Measurements from ENCODE around the gene IDUA. TPM values are rescaled to one million over a fixed set of nuclear protein-coding genes. Genes with fewer than 3 reads are reported as not detected.
"Not testable (repeated sequence)": the region's sequence is repeated elsewhere in the genome, so short reads cannot be mapped to it uniquely, and the experiment has no call there.

The IDUA gene
- total RNA-seq (2014; rRNA removed) (10.1 and 10.3 TPM in 2 replicates), Bru-seq, nascent RNA (percentile 50 among the genes with signal in this experiment), BruChase-seq, experiment 1, labeled RNA remaining after a 6-hour chase (percentile 55 among the genes with signal in this experiment), BruChase-seq, experiment 2, labeled RNA remaining after a 2-hour chase (percentile 55 among the genes with signal in this experiment)
- long read RNA-seq, partial matches to known transcripts: 24 of 64 reads
- long read RNA-seq, other reads (novel, unspliced or antisense): 36 of 64 reads

DNA sequence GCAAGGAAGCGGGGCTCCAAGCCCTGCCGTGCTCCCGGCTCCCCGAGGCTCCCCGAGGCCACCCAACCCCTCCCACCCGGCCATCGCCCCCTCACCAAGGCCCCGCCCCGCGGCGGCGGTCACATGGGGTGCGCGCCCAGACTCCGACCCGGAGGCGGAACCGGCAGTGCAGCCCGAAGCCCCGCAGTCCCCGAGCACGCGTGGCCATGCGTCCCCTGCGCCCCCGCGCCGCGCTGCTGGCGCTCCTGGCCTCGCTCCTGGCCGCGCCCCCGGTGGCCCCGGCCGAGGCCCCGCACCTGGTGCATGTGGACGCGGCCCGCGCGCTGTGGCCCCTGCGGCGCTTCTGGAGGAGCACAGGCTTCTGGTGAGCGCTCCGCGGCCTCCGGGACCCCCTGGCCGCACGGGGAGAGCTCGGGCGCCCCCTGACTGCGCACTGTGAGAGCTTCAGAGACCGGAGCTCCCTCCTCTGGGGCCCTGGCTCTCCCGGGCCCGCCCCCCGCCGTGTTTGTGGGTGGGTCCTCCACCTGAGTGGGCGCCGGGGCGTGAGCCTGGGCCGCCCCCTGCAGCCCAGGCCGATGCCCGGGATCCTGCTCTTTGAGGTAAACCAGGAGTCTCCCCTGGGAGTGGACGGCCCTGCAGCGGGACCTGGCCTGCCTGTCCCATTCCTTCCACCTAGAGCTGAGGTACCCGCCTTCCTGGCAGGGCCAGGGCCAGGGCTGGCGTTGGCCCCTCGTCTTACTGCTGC is at the start of gene IDUA:
TSS of gene IDUA (plus strand) at position 166 of the 745 bp plus-strand sequence. CDS start at position 207, 41 bp downstream.
- H2AFZ ChIP-seq (ENCODE audit: low read length): peak within 1 kb of the TSS; percentile 86
- no peaks in the 10 kb centered on the region for H3F3A ChIP-seq (ENCODE audit: low read length, unreplicated experiment)
- peak within 1 kb of the TSS; percentile 94 for H3K4me2 ChIP-seq (ENCODE audit: low read length)
- no peaks in the 10 kb centered on the region for H3K9me2 ChIP-seq (replicated peaks; ENCODE audit: low read length)
- 0 out of 2 replicates have a peak within 1 kb of the TSS, but pooled peaks have one; percentile 13 for H3K27ac ChIP-seq (ENCODE audit: low read length)
- peak; percentile 59 for DNase-seq
- ATAC-seq: peak; percentile 74
- BruUV-seq (replicated peaks): no TSS peak
- intact Hi-C loops (cut with micrococcal nuclease): no loop called here
- H3K79me2 ChIP-seq (ENCODE audit: low read length): peaks cover 5% of the 10 kb centered on the region; the same call in 1 of the 2 replicates
- H4K20me1 ChIP-seq (ENCODE audit: low read length): no peaks in the 10 kb centered on the region
- H3K27me3 ChIP-seq (ENCODE audit: low read length): no peaks in the 10 kb centered on the region
- H3K9me3 ChIP-seq (ENCODE audit: low read length): no peaks in the 10 kb centered on the region
- peak within 1 kb of the TSS; percentile 78 for H3K4me3 ChIP-seq (ENCODE audit: low read length)
- no peaks in the 10 kb centered on the region for H3K36me3 ChIP-seq (ENCODE audit: low read depth, low read length)
- POLR2A ChIA-PET (ENCODE audit: unreplicated experiment): interaction anchor here (0.5 to 0.6 kb wide), 2 partner anchors 13 to 246 kb away, joined by 4 to 5 read pairs; no protein-coding TSS in a partner anchor
- peaks cover 22% of the 10 kb centered on the region; the same call in 1 of the 2 replicates for H3K4me1 ChIP-seq (ENCODE audit: insufficient read depth, low read length)
- CTCF ChIA-PET: interaction anchor here (0.6 to 0.7 kb wide), 2 partner anchors 55 to 198 kb away, joined by 3 to 5 read pairs; partner anchors contain the start of genes GAK and TMEM175
- H3K9ac ChIP-seq (ENCODE audit: low read length): peak within 1 kb of the TSS; percentile 66
- TF ChIP-seq EZH2phosphoT487 (IDR thresholded peaks at IDR 0.05; ENCODE audit: borderline replicate concordance, low read length): no peak
- TF ChIP-seq, protein P1, sequence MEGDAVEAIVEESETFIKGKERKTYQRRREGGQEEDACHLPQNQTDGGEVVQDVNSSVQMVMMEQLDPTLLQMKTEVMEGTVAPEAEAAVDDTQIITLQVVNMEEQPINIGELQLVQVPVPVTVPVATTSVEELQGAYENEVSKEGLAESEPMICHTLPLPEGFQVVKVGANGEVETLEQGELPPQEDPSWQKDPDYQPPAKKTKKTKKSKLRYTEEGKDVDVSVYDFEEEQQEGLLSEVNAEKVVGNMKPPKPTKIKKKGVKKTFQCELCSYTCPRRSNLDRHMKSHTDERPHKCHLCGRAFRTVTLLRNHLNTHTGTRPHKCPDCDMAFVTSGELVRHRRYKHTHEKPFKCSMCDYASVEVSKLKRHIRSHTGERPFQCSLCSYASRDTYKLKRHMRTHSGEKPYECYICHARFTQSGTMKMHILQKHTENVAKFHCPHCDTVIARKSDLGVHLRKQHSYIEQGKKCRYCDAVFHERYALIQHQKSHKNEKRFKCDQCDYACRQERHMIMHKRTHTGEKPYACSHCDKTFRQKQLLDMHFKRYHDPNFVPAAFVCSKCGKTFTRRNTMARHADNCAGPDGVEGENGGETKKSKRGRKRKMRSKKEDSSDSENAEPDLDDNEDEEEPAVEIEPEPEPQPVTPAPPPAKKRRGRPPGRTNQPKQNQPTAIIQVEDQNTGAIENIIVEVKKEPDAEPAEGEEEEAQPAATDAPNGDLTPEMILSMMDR (conservative IDR thresholded peaks at IDR 0.05; ENCODE audit: low read depth, low read length): peak; percentile 55

GRCh38 chr4:939508-939907 is 47.3 kb upstream of the IDUA start:
- intact Hi-C loops (cut with micrococcal nuclease); CTCF ChIA-PET; BruUV-seq (replicated peaks); H3K4me3 ChIP-seq (ENCODE audit: low read length); H3K4me2 ChIP-seq (ENCODE audit: low read length); POLR2A ChIA-PET (ENCODE audit: unreplicated experiment); H3K9ac ChIP-seq (ENCODE audit: low read length); H3K9me3 ChIP-seq (ENCODE audit: low read length); H3K79me2 ChIP-seq (ENCODE audit: low read length); H3K36me3 ChIP-seq (ENCODE audit: low read depth, low read length); H3K27me3 ChIP-seq (ENCODE audit: low read length); H3K9me2 ChIP-seq (replicated peaks; ENCODE audit: low read length); H2AFZ ChIP-seq (ENCODE audit: low read length); H4K20me1 ChIP-seq (ENCODE audit: low read length); DNase-seq; H3K27ac ChIP-seq (ENCODE audit: low read length); H3F3A ChIP-seq (ENCODE audit: low read length, unreplicated experiment); ATAC-seq; H3K4me1 ChIP-seq (ENCODE audit: insufficient read depth, low read length): not testable (repeated sequence)

- no peak overlapping the region for H3K4me2 ChIP-seq (ENCODE audit: low read length)
- H3F3A ChIP-seq (ENCODE audit: low read length, unreplicated experiment): no peaks in the 10 kb centered on the region
- DNase-seq (no peak), ATAC-seq (no peak)
- BruUV-seq (replicated peaks): no TSS peak
- no peaks in the 10 kb centered on the region for H3K9me3 ChIP-seq (ENCODE audit: low read length)
- no peaks in the 10 kb centered on the region for H3K79me2 ChIP-seq (ENCODE audit: low read length)
- no peaks in the 10 kb centered on the region for H4K20me1 ChIP-seq (ENCODE audit: low read length)
- H3K27ac ChIP-seq (ENCODE audit: low read length): no peak overlapping the region
- TF ChIP-seq EZH2 (IDR thresholded peaks at IDR 0.05; ENCODE audit: low read length, unreplicated experiment) (no peak), EZH2phosphoT487 (IDR thresholded peaks at IDR 0.05; ENCODE audit: borderline replicate concordance, low read length) (no peak)
- TF ChIP-seq, protein P1 (conservative IDR thresholded peaks at IDR 0.05; ENCODE audit: low read depth, low read length): no peak
- no peak overlapping the region for H2AFZ ChIP-seq (ENCODE audit: low read length)
- ChIA-PET CTCF (no interaction called here), POLR2A (ENCODE audit: unreplicated experiment) (no interaction called here)
- H3K27me3 ChIP-seq (ENCODE audit: low read length): no peaks in the 10 kb centered on the region
- no peaks in the 10 kb centered on the region for H3K4me1 ChIP-seq (ENCODE audit: insufficient read depth, low read length)
- H3K4me3 ChIP-seq (ENCODE audit: low read length): no peak overlapping the region
- H3K9me2 ChIP-seq (replicated peaks; ENCODE audit: low read length): no peaks in the 10 kb centered on the region
- H3K36me3 ChIP-seq (ENCODE audit: low read depth, low read length): no peaks in the 10 kb centered on the region
- no peak overlapping the region for H3K9ac ChIP-seq (ENCODE audit: low read length)
- intact Hi-C loops (cut with micrococcal nuclease): no loop called here
Observed at GRCh38 chr4:945274-946102, 41.4 kb upstream of the IDUA start.
